Rectal smooth muscle tissue (tissue), 1 donor: ENCODE results near the gene TNFRSF9.
A peak's percentile ranks its signal among the peaks of the same experiment; 100 is the strongest.
"Not testable (repeated sequence)": the region's sequence is repeated elsewhere in the genome, so short reads cannot be mapped to it uniquely, and the experiment has no call there.

Experiments
- H3K27ac ChIP-seq: one replicate; pipeline ENCODE4 v1.7.0; 2013; ENCODE audit warnings: low read depth, low read length, inconsistent platforms
- H3K27me3 ChIP-seq: one replicate; pipeline ENCODE4 v1.7.0; 2013; ENCODE audit warnings: low read length; ENCODE audit not compliant: control insufficient read depth, insufficient read depth
- H3K36me3 ChIP-seq: one replicate; pipeline ENCODE4 v1.7.0; 2013; ENCODE audit warnings: low read length; ENCODE audit not compliant: control insufficient read depth, insufficient read depth
- H3K4me1 ChIP-seq: one replicate; pipeline ENCODE4 v1.7.0; 2013; ENCODE audit warnings: low read length; ENCODE audit not compliant: control insufficient read depth, insufficient read depth
- H3K4me3 ChIP-seq: one replicate; pipeline ENCODE4 v1.7.0; 2013; ENCODE audit warnings: low read length
- H3K9ac ChIP-seq: one replicate; pipeline ENCODE4 v1.7.0; 2013; ENCODE audit warnings: low read length

The TNFRSF9 gene

GRCh38 chr1:7970246-7970645, 29.6 kb upstream of the TNFRSF9 start:
- Histone ChIP-seq H3K36me3 (peaks cover 20% of the 10 kb centered on the region), H3K4me3 (no peak overlapping the region), H3K9ac (no peak overlapping the region), H3K4me1 (no peaks in the 10 kb centered on the region), H3K27ac (no peak overlapping the region), H3K27me3 (no peaks in the 10 kb centered on the region)

DNA sequence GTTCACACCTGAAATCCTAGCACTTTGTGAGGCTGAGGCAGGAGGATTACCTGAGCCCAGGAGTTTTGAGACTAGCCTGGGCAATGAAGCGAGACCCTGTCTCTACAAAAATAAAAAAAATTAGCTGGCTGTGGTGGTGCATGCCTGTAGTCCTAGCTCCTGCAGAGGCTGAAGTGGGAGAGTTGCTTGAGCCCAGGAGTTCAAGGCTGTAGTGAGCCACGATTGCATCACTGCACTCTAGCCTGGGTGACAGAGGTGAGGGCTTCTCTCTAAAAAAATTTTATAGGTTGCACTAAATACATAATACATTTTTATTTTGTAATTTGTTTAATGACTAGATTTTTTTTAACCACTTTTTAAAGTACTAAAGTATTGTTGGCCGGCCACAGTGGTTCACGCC, 27.0 kb upstream of the TNFRSF9 start:
- H3K4me3 ChIP-seq = no peak overlapping the region
- no peaks in the 10 kb centered on the region for H3K27me3 ChIP-seq
- peaks cover 20% of the 10 kb centered on the region for H3K36me3 ChIP-seq
- no peak overlapping the region for H3K27ac ChIP-seq
- peaks cover 3% of the 10 kb centered on the region for H3K4me1 ChIP-seq
- no peak overlapping the region for H3K9ac ChIP-seq

DNA sequence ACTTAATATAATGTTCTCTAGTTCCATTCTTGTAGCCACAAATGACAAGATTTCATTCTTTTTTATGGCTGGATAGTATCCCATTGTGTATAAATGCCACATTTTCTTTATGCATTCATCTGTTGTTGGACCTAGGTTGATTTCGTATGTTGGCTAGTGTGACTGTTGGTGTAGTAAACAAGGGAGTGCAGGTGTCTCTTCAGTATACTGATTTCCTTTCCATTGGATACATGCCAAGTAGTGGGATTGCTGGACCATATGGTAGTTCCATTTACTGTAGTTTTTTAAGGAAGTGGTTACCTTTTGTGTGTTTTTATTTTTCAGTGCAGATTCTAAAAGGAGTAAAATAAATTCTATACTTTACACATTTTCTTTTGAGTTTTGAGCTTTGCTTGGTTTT, 26.6 kb upstream of the TNFRSF9 start:
- H3K27ac ChIP-seq = no peak overlapping the region
- H3K9ac ChIP-seq = no peak overlapping the region
- H3K27me3 ChIP-seq = no peaks in the 10 kb centered on the region
- no peak overlapping the region for H3K4me3 ChIP-seq
- H3K36me3 ChIP-seq = peaks cover 18% of the 10 kb centered on the region
- H3K4me1 ChIP-seq = peaks cover 6% of the 10 kb centered on the region

DNA sequence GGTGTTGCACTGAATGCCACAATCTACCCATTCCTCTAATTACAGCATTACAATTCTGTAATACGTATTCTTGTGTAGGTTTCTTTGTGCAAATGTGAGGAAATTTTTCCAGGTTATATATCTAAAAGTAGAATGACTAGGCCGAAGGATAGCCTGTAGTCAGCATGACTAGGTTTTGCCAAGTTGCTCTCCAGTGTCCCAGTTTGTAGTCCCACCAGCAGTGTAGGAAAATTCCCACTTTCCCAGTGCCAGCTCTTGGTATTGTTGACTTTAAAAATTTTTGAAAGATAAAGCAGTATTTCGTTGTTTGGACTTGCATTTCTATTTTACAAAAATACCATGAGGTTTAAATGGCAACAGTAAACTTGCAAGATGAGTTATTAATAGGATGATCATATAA, 23.8 kb upstream of the TNFRSF9 start:
- no peak overlapping the region for H3K27ac ChIP-seq
- peaks cover 8% of the 10 kb centered on the region for H3K4me1 ChIP-seq
- peaks cover 10% of the 10 kb centered on the region for H3K36me3 ChIP-seq
- H3K4me3 ChIP-seq = no peak overlapping the region
- H3K9ac ChIP-seq = no peak overlapping the region
- H3K27me3 ChIP-seq = no peaks in the 10 kb centered on the region

DNA sequence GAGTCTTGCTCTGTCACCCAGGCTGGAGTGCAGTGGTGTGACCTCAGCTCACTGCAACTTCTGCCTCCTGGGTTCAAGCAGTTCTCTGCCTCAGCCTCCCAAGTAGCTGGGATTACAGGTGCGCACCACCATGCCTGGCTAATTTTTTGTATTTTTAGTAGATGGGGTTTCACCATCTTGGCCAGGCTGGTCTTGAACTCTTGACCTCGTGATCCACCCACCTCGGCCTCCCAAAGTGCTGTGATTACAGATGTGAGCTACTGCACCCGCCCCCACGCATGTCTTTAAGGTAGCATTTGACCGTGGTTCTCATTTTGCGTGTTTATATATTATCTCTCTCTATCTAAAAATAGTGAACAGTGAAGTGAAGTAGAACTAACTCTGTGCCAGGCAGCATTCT, 23.2 kb upstream of the TNFRSF9 start:
- H3K4me3 ChIP-seq, H3K27ac ChIP-seq, H3K9ac ChIP-seq, H3K4me1 ChIP-seq, H3K36me3 ChIP-seq, H3K27me3 ChIP-seq: not testable (repeated sequence)

DNA sequence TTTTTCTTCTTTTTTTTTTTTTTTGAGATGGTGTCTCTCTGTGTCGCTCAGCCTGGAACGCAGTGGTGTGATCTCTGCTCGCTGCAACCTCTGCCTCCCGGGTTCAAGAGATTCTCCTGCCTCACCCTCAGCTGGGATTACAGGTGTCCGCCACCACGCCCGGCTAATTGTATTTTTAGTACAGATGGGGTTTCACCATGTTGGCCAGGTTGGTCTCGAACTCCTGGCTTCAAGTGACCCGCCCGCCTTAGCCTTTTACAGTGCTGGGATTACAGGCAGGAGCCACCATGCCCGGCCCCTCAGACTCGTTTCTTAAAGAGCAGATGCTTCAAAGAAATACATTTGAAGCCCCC, 22.7 kb upstream of the TNFRSF9 start:
- H3K9ac ChIP-seq, H3K27me3 ChIP-seq, H3K27ac ChIP-seq, H3K4me3 ChIP-seq, H3K36me3 ChIP-seq, H3K4me1 ChIP-seq: not testable (repeated sequence)

DNA sequence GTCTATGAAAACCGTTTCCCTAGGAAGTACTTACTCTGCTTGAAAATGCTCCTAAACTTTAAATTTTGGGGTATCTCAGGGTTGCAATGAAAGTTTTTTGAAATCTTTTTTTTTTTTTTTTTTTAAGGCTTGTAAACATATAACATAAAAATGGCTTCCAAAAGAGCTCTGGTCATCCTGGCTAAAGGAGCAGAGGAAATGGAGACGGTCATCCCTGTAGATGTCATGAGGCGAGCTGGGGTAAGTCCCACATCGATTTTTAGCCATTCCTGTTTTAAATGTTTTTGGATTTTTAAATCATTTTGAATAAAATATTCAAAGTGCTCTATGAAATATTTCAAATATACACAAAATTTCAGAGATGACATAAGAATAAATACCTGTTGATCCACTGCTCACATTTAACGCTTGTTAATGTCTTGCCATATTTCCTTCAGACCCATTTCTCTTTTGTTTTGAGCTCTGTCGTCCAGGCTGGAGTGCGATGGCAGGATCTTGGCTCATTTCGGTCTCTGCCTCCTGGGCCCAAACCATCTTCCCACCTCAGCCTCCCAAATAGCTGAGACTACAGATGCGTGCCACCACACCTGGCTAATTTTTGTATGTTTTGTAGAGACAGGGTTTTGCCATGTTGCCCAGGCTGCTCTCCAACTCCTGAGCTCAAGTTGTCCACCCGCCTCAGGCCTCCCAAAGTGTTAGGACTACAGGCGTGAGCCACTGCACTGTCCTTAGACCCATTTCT, 22.2 kb upstream of the TNFRSF9 start:
- peaks cover 6% of the 10 kb centered on the region for H3K36me3 ChIP-seq

DNA sequence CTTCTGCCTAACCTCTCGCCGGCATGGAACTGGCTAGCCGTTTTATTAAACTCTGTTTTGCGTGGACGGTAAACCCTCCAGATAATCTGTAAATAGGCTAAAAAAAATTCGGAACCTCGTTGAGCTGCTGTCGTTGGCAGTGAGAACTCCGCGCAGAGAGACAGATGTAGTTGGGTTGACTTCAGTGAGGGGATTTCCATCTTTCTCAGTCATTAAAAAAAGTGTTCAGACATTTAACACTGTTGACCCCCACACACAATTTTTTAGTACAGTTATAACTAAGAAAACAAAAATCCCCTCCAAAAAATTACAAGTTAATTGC, 21.3 kb upstream of the TNFRSF9 start:
- Histone ChIP-seq H3K27ac (peak overlapping the region; percentile 96), H3K4me1 (peaks cover 8% of the 10 kb centered on the region), H3K9ac (peak overlapping the region; percentile 80), H3K4me3 (peak overlapping the region; percentile 92), H3K27me3 (no peaks in the 10 kb centered on the region), H3K36me3 (peaks cover 6% of the 10 kb centered on the region)

More for the DNA sequence above, 22.2 kb upstream of the TNFRSF9 start:
- peak overlapping the region; percentile 92 for H3K4me3 ChIP-seq
- H3K9ac ChIP-seq = no peak overlapping the region
- peaks cover 8% of the 10 kb centered on the region for H3K4me1 ChIP-seq
- H3K27ac ChIP-seq = no peak overlapping the region
- H3K27me3 ChIP-seq = no peaks in the 10 kb centered on the region

DNA sequence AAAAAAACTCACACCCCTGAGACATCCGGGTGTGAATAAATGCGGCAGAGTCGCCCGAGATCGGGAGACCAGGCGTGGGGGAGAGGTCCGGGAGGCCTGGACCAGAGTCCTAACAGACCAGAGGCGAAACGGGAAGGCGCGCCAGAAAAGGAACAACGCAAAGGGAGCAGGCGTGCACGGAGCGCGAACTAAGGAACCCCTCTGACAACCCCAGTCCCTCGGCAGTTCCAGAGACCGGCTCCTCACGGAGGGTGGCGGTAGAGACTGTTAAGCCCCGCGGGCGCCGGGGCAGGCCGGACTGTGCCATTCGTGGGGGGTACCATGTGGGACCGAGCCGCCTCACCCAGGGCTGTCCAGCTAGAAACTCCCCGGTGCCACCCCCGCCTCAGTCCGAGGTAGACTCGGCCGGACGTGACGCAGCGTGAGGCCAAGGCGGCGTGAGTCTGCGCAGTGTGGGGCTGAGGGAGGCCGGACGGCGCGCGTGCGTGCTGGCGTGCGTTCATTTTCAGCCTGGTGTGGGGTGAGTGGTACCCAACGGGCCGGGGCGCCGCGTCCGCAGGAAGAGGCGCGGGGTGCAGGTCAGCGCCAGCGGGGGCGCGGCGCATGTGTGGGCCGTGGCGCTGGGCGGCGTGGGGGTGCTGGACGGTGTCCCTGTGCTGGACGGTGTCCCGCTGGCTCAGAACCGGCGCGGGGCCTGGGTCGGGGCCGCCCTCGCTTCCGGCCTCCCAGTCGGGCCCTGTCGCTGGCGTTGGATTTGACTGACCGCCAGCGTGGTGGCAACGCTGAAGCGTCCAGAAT, 20.8 kb upstream of the TNFRSF9 start, which contains the start of gene PARK7:
TSS of gene PARK7 (plus strand) at position 496 of the 798 bp plus-strand sequence. CDS start 1,075 bp downstream, outside the sequence.
- H3K4me1 ChIP-seq = peaks cover 8% of the 10 kb centered on the region
- peaks cover 6% of the 10 kb centered on the region for H3K36me3 ChIP-seq

GRCh38 chr1:7960867-7961215, 20.2 kb upstream of the TNFRSF9 start:
- Histone ChIP-seq H3K4me3 (peak overlapping the region; percentile 93), H3K9ac (peak overlapping the region; percentile 89), H3K27ac (peak overlapping the region; percentile 84), H3K36me3 (peaks cover 3% of the 10 kb centered on the region), H3K4me1 (peaks cover 8% of the 10 kb centered on the region), H3K27me3 (no peaks in the 10 kb centered on the region)

More for the DNA sequence above, 20.8 kb upstream of the TNFRSF9 start, which contains the start of gene PARK7:
- peak within 1 kb of the TSS; percentile 89 for H3K9ac ChIP-seq
- H3K27ac ChIP-seq = peak within 1 kb of the TSS; percentile 96
- peak within 1 kb of the TSS; percentile 93 for H3K4me3 ChIP-seq
- H3K27me3 ChIP-seq = no peaks in the 10 kb centered on the region

- H3K4me1 ChIP-seq = peaks cover 8% of the 10 kb centered on the region
- H3K27ac ChIP-seq = no peak overlapping the region
- no peak overlapping the region for H3K4me3 ChIP-seq
- H3K9ac ChIP-seq = no peak overlapping the region
- no peaks in the 10 kb centered on the region for H3K36me3 ChIP-seq
- H3K27me3 ChIP-seq = no peaks in the 10 kb centered on the region
Observed at GRCh38 chr1:7960165-7960564, 19.5 kb upstream of the TNFRSF9 start.

- no peak overlapping the region for H3K4me3 ChIP-seq
- H3K27ac ChIP-seq = no peak overlapping the region
- no peaks in the 10 kb centered on the region for H3K36me3 ChIP-seq
- peaks cover 2% of the 10 kb centered on the region for H3K4me1 ChIP-seq
- no peaks in the 10 kb centered on the region for H3K27me3 ChIP-seq
- H3K9ac ChIP-seq = no peak overlapping the region
Observed at GRCh38 chr1:7956218-7957032, 15.8 kb upstream of the TNFRSF9 start.
